GM18526 (cell line): Measurements from ENCODE around the gene TGFBI.

Experiments
- POLR2A ChIP-seq: IDR thresholded peaks from 3 replicates; pipeline ENCODE4 v1.6.1; 2011; ENCODE audit not compliant: insufficient read length; ENCODE audit errors: extremely low read depth

TGFBI gene

GRCh38 chr5:135997673-135998335 lies 31.0 kb upstream of the TGFBI start:
- no peak for TF ChIP-seq POLR2A

- no peak for TF ChIP-seq POLR2A
Measured at GRCh38 chr5:135998889-135999288, 29.9 kb upstream of the TGFBI start.

- no peak for TF ChIP-seq POLR2A
Measured at GRCh38 chr5:135999406-136000139, 29.2 kb upstream of the TGFBI start.

- no peak for TF ChIP-seq POLR2A
Measured at GRCh38 chr5:136000147-136000546, 28.6 kb upstream of the TGFBI start.

GRCh38 chr5:136000932-136001331 lies 27.9 kb upstream of the TGFBI start:
- TF ChIP-seq POLR2A: no peak

- TF ChIP-seq POLR2A: no peak
Measured at GRCh38 chr5:136001466-136001981, 27.3 kb upstream of the TGFBI start.

GRCh38 chr5:136004436-136004835 lies 24.4 kb upstream of the TGFBI start:
- TF ChIP-seq POLR2A: no peak

GRCh38 chr5:136005476-136005875 lies 23.3 kb upstream of the TGFBI start:
- TF ChIP-seq POLR2A: no peak

GRCh38 chr5:136006164-136006563 lies 22.6 kb upstream of the TGFBI start:
- no peak for TF ChIP-seq POLR2A

GRCh38 chr5:136006761-136007251 lies 22.0 kb upstream of the TGFBI start:
- TF ChIP-seq POLR2A: no peak

GRCh38 chr5:136007271-136007670 lies 21.5 kb upstream of the TGFBI start:
- TF ChIP-seq POLR2A: no peak

GRCh38 chr5:136011414-136012001 lies 17.3 kb upstream of the TGFBI start:
- no peak for TF ChIP-seq POLR2A

GRCh38 chr5:136012041-136012804 lies 16.6 kb upstream of the TGFBI start:
- no peak for TF ChIP-seq POLR2A

- TF ChIP-seq POLR2A: no peak
Measured at GRCh38 chr5:136013559-136013958, 15.2 kb upstream of the TGFBI start.

GRCh38 chr5:136014049-136015002 lies 14.5 kb upstream of the TGFBI start:
- no peak for TF ChIP-seq POLR2A

GRCh38 chr5:136015003-136015375 lies 13.8 kb upstream of the TGFBI start:
- no peak for TF ChIP-seq POLR2A
